GM21737 (cell line): ENCODE results near the gene TTLL3.

Experiments
- ATAC-seq: cut with Tn5 transposase; IDR thresholded peaks from one replicate; pipeline ENCODE4 v1.9.1; 2021; ENCODE audit warnings: mild to moderate bottlenecking, moderate library complexity; ENCODE audit not compliant: unreplicated experiment

The TTLL3 gene

DNA sequence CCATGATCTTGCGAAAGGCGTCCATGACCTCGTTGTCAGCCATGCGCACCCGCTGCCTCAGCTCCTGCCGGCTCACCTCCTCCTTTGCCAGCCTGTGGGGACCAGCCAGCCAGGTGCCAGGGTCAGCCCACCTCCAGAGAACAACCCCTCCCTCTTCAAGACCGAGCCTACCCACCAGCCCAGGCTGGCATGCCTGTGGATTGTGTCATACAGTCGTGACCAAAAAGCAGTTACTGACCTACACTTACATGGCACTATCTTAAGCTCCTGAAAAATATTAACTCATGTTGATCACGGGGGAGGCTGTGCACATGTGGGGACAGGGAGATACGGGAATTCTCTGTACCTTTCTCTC is 29.6 kb upstream of the TTLL3 start:
- no peak for ATAC-seq

DNA sequence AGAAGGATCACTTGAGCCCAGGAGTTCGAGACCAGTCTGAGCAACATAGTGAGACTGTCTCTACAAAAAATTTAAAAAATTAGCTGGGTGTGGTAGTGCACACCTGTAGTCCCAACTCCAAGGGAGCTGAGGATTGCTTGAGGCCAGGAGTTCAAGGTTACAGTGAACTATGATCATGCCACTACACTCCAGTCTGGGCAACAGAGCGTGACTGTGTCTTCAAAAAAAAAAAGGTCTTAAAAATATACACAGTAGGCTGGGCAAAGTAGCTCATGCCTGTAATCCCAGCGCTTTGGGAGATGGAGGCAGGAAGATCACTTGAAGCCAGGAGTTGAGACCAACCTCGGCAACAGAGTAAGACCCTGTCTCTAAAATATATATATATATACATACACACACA is 29.2 kb upstream of the TTLL3 start:
- ATAC-seq, result no peak

DNA sequence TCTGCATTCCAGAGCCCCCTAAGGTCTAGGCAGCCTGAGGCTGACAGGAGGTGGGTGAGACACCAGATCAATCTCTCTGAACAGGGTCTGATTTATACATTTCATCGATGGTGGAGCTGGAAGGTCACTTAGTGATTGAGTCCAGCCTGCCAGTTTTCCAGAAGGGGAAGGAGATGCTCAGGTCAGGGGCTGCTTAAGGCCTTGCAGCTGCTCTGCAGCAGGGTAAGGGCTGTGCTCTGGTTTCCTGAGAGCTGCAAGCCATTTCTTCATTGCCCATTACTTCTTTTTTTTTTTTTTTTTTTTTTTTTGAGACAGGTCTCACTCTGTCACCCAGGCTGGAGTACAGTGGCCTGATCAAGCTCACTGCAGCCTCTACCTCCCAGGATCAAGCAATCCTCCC is 28.5 kb upstream of the TTLL3 start:
- ATAC-seq, result no peak

DNA sequence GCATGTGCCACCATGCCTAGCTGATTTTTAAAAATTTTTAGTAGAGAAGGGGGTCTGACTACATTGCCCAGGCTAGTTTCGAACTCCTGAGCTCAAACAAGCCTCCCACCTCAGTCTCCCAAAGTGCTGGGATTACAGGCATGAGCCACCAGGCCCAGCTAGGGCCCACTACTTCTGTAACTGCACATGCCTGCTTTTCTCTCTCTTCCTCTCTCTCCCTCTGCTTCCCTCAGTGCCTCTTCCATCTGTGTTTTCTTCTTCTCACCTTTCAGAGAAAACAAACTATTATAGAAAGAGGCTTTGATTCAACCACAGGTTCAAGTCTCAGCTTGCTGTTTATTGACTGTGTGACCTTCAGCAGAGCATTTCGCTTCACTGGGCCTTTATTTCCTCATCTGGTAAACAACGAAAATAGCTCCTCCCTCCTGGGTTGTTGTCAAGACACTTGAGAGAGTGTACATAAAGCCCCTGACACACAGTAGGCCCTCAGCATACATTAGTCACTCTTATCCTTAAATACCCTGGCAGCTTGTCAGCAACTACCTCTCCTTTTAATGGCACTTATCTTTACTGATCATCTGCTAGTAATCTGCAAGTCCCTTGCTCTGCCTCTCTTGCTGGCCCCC is 28.0 kb upstream of the TTLL3 start:
- no peak for ATAC-seq

DNA sequence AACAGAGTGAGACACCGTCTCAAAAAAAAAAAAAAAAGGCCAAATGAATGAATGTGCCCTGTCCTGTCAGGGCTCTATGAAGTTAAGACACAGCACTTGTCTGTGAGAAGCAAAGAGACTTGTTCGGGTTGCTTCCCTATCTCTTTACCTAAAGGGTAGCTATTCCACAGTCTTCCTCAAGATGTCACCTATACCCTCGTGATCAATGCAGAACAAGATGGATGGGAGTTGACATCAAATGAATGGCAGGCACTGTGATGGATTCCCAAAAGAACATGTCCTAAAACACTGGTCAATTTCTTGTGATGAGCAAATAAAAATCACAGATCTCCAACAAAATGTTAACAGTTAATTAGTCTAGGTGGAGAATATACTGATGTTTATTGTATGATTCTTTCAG is 27.3 kb upstream of the TTLL3 start:
- ATAC-seq, result no peak

DNA sequence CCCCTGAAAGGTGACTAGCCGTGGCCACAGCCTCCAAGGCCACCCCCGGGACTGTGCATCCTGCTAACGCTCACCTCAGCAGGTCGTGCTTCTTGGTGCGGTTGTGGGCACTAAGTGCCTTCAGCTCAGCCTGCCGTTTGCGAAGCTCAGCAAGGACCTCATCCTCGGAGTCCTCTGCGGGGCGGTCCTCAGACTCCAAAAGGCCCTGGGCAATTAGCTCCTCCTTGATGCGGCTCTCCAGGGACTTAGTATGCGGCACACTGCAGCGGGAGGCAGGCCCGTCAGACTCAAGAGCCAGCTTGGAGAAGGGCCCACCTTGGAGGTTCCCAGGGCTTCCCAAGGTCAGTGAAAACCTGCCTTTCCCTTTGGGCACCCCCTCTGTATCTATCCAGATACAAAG is 26.1 kb upstream of the TTLL3 start:
- no peak for ATAC-seq

DNA sequence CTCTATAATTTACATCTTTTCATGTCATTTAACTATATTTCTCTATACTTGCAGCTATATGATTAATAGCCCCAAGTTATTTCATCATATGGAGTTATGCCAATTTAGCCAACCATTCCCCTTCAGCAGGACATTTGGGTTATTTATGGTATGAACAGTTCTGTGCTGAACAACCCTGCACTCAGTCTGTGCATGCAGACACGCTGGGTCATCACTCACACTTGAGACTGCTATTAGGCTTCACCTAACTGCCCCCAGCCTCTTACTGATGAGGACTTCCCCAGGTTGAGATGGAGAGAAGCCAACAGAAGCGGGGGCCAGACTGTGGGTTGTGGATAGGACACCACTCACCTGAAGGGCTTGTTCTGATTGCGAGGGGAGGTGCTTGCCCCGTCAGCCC is 25.1 kb upstream of the TTLL3 start:
- no peak for ATAC-seq

DNA sequence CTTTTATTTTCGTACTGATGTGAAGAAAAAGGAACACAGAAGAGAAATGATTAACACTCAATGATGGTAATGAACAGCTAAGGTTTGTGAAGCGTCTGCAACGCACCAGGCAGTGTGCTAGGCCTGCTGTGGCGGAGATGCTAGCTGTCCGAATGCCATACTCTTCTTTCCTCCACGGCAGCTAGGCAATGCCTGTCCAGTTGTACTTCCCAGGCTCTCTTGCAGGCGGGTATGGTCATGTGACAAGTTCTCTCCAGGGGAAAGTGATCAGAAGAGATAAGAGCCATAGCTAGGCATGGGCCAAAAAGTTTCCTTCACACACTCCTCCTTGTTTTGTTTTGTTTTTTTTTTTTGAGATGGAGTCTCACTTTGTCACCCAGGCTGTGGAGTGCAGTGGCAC is 24.5 kb upstream of the TTLL3 start:
- ATAC-seq, result no peak

DNA sequence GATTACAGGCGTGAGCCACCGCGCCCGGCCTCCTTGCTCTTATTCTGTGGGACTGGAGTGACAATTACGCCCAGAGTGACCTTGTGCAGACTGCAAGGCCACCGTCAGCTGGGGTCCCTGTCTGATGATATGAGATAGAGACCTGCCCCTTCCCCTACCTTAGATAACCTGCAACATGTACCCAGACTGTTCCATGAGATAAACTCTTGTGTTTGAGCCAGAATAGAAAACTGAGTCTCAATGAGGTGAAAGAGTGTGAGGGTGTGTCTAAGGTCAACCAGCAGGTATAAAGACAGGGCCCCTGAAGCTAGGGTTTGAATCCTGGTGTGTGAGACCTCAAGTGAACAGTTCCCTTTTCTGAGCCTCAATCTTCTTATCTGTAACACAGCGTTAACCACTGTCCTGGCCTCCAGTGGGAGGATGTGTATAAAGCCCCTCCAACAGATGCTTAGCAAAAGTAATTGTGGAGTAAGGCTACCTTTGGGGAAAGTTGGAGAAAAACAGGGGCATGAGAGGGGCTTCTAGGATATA is 23.8 kb upstream of the TTLL3 start:
- ATAC-seq, result no peak

DNA sequence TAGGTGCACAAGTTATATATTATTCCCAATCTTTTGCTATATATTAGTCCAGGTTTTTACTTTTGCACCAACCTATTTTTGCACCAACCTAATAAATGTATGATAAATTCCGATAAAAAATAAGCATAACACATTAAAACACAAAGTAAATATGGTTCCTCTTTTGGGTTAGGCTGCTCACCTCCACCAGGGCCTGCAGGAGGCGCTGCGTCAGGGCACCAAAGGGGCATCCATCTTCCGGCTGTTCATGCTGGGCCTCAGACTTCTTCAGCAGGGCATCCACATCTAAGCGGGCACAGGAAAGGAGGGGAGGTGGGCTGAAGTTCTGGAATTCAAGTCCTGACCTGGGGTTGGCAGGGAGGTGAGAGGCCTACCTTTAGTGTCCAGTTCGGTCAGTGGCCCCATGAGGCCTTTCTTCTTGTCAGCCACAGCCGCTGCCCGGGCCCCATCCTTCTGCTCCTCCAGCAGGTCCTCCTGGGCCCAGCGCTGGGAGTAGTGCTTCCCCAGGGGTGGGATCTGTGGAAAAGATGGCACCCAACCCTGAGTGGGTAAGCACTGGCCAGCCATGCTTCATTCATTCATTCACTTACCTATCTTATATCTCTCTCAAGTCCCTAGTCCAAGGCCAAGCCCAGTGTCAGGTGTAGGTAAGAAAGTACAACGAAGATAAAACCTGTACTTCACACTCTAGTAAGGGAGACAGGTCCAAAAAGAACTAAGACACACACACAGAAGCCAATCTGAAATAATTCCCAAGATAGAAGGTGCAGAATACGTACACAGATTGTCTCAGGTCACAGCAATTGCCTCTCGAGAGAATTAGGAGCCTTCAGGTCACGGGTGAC is 23.0 kb upstream of the TTLL3 start:
- ATAC-seq, result no peak

DNA sequence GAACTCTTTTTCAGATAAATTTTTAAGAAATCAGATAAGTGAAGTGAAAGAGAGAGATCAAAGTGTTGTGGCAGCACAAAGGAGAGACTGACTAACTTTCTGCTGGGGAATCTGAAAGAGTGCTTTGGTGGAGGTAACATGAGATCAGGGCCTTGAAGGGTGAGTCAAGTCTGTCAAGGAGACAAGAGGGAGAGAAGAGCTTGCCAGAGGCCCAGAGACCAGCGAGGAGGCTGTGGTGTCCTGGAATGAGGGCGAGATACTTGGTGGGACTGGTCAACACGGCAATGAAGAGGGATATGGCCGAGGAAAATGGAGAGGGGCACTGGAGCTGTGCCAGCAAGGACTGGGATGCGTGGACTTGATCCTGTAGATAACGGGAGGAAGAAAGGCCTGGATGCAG is 22.3 kb upstream of the TTLL3 start:
- no peak for ATAC-seq

DNA sequence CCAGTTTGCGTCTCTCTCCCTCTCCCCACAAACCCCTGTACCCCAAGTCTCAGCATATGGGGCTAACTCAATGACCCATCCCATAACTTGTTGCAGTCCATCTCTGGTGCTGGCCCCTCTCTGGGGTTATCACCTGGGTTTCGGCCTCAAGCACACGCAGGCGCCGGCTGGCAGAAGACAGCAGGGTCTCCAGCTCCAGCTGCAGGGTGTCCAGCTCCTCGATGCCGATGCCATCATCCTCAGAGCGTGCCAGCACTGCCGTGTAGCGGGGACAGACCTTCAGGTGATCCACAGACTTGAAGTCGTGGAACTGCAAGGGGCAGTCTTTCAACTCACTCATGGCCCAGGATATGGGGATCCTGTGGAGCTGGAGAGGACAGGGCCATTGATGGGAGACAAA is 18.9 kb upstream of the TTLL3 start:
- no peak for ATAC-seq

DNA sequence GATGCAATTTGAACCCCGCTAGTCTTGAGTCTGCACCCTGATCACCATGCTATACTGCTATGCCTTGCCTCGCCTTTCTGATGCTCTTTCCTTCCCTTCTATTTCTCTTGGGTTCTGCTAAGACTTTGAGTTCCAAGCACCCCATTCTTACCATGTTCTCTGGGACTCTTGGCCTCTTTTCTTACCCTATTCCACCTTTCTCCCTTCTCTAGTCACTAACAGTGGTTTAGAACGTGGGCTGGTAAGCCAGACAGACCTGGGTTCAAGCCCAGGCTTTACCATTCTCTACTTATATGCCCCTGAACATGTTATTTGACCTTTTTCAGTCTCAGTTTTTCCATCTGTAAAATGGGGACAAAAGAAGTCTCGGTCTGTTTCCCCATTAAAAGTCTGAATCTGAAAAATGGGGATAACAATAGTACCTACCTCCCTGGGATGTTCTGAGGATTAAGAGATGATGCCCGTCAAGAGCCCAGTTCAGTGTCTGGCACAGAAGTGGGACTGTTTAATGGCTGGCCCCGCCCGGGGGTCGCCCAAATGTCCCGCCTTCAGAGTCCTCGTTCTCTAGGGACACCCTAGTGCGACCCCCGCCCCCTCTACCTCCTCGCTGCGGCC is 18.2 kb upstream of the TTLL3 start:
- ATAC-seq, result no peak

DNA sequence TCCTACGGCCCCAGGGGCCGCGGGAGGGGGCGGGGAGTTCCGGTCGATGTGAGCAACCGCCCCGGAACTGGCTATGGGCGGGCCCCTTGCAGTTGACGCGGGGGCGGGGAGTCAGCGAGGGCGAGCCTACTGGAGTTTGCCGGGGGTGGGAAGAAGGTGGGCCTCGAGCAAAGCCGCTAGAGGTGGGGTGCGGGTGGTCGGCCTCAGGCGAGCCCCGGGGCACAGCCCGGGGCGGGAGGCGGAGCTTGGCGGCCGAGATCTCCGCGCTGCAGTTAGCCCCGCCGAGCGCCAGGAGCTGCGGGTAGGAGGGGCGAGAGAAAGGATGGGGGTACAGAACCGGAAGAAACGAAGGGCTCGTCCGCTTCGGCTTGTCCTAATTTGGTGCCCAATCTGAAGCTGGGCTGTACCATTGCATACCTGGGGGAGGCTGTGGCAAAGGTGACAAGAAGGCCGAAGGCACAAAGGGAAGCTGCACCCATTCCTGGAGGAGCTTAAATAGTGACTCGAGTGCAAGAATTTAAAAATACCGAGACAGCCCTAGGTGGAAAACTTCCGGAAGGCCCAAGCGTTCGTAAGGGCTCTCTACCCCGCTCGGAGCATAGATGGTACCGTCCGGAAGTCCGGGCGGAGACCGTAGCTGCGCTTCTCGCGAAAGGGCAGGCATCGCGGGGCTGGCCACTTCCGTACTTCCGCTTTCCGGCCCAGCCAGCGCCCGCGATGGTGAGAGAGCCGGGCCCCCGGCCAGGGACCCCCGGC is 17.5 kb upstream of the TTLL3 start, which contains the start of the genes ARPC4 and TADA3:
TSS of gene ARPC4 (plus strand) at position 678 of the 756 bp plus-strand sequence. CDS start at position 718, 40 bp downstream.
TSS of gene TADA3 (minus strand) at position 69 of the 756 bp plus-strand sequence. CDS start 1,007 bp downstream, outside the sequence.
- peak; percentile 80 for ATAC-seq

DNA sequence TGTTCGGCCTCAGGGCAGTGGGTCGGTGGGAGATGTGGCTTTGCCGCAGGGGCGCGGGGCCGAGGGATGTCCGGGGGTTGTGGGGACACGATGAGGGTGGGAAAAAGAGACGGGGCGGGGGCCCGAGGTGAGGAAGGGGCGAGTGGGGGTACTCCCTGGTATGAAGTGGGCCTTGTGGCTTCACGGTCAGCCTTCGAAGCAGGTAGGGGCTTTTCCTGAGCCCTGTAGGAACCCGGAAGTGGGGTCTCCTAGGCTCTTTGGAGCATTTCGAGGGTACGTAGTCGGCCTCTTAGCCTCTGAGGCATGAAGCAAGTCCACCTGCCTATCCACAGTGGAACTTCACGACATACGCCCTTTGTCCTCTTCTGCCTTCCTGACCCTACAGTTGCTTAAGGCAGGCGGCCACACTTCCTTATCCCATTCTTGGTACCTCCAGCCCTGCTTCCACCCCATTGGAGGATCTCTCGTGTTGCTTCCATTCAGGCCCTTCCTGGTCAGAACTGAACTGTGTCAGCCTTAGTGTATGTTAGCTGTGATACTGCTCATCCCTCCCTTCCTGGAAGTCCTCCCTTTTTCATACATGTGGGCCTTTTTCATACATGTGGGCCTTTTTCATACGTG is 16.8 kb upstream of the TTLL3 start:
- ATAC-seq, result peak; percentile 10

DNA sequence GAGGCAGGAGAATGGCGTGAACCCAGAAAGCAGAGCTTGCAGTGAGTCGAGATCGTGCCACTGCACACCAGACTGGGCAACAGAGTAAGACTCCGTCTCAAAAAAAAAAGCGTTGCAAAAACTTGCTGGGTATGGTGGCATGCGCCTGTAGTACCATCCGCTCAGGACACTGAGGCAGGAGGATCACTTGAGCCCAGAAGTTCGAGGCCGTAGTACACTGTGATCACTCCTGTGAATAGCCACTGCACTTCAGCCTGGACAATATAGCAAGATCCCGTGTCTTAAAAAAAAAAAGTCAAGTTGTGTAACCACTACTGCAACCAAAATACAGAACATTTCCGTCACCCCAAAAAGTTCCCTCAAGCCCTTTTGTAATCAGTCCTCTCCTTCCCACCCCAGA is 15.7 kb upstream of the TTLL3 start:
- no peak for ATAC-seq

DNA sequence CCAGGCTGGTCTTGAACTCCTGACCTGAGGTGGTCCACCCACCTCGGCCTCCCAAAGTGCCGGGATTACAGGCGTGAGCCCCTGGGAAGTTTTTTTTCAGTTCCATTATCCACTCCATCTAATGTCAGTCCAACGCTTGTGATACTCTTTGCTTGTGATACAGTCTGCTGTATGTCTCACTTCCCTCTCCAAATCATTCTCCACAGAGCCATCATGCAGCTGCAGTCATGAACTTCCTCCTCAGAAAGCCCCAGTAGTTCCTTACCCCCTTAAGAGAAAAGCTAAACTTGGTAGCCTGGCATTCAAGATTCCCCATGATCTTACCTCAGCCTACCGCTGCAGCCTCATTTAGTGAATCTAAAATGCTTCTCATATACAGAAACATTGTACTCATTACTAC is 14.9 kb upstream of the TTLL3 start:
- ATAC-seq, result no peak

DNA sequence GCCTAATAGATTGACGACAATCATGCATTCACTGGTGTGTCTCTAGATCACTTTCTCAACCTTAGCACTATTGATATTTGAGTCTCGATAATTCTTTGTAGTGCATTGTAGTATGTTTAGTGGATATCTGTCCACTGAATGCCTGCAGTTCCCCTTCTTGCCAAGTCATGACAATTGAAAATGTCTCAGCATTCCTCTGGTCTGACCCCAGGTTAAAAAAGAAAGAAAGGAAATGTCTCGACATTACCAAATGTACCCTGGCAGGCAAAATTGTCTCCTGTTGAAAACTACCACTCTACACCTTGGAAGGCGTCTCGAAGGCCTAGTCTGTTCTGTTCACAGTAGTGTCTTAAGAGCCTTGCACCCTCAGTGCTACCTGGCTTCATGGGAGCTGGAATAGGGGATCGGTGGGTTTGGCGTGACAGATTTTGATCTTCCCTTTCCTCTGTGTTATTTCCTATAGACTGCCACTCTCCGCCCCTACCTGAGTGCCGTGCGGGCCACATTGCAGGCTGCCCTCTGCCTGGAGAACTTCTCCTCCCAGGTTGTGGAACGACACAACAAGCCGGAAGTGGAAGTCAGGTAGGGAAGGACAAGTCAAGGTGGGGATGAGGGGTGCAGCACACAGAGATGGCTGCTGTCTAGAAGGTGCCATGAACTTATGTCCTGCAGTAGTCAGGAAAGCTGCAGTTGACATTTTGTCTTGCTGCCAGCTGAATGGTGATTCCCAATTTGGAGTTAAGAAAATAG is 12.7 kb upstream of the TTLL3 start:
- ATAC-seq, result no peak

DNA sequence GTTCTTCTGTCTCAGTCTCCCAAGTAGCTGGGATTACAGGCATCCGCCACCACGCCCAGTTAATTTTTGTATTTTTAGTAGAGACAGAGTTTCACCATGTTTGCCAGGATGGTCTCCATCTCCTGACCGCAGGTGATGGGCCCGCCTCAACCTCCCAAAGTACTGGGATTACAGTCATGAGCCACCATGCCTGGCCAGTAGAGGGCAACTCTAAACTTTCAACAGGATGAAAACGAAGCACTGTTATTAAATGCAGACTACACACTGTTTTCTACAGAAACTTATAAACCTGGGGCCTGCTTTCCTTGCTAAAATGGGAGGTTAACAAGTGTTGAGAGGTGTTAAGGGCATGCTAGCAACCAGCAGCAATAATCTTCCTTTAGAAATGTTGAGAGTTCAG is 9.5 kb upstream of the TTLL3 start:
- ATAC-seq, result no peak

DNA sequence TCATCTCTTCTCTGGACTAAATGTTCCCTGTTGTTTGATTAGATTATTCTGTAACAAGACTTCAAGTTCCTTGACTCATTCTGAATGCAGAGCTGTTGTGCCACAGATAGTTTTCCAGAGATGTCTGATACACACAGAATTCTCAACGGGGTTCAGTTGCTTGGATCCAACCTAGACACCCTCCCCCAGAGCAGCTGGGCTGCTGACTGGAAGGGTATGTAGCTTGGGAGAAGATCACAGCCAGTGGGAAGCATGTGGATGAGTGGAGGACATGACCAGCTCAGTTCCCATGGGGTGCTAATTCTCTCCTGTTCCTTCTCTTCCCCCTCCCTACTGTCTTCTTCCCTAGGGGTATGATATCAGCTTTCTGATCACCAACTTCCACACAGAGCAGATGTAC is 6.6 kb upstream of the TTLL3 start:
- no peak for ATAC-seq
